Large intestine (tissue), 3 donors: ENCODE data around the gene RBMS2. TPM values are rescaled to one million over a fixed set of nuclear protein-coding genes. Genes with fewer than 3 reads are reported as not detected.
"Not testable (repeated sequence)": the region's sequence is repeated elsewhere in the genome, so short reads cannot be mapped to it uniquely, and the experiment has no call there.

Source experiments
- DNase-seq, 2 donors: peaks; one replicate each; pipeline versions ENCODE4 v3.0.0 to v3.0.0-alpha.2; 2013
- H3K27ac ChIP-seq: one replicate; pipeline ENCODE4 v1.5.1; 2013; ENCODE audit warnings: low read length
- H3K27me3 ChIP-seq: 2 replicates; pipeline ENCODE4 v1.6.1; 2013; ENCODE audit warnings: low read length; ENCODE audit not compliant: control insufficient read depth, insufficient read depth
- H3K36me3 ChIP-seq: 2 replicates; pipeline ENCODE4 v1.6.1; 2013; ENCODE audit warnings: low read length; ENCODE audit not compliant: control insufficient read depth, insufficient read depth
- H3K4me1 ChIP-seq: one replicate; pipeline ENCODE4 v1.6.1; 2013; ENCODE audit warnings: low read length; ENCODE audit not compliant: control insufficient read depth, insufficient read depth
- H3K4me3 ChIP-seq: one replicate; pipeline ENCODE4 v1.5.1; 2013; ENCODE audit warnings: low read length
- H3K9me3 ChIP-seq: one replicate; pipeline ENCODE4 v1.6.1; 2013; ENCODE audit warnings: mild to moderate bottlenecking, low read depth, low read length, moderate library complexity; ENCODE audit not compliant: control insufficient read depth
- WGBS: methylation state at CpG from one replicate; pipeline ENCODE4 v1.1.5; 2013; ENCODE audit warnings: low lambda C conversion rate; ENCODE audit not compliant: insufficient coverage; 5-methylcytosine and 5-hydroxymethylcytosine counted together
- polyA plus RNA-seq: library from polyadenylated mRNA; unstranded; fragments of 120-200 nt; gene quantifications from one replicate; pipeline ENCODE4 v1.2.1, GENCODE V29; 2013

RBMS2 gene
- polyA plus RNA-seq, 1 donor = 22.5 TPM

DNA sequence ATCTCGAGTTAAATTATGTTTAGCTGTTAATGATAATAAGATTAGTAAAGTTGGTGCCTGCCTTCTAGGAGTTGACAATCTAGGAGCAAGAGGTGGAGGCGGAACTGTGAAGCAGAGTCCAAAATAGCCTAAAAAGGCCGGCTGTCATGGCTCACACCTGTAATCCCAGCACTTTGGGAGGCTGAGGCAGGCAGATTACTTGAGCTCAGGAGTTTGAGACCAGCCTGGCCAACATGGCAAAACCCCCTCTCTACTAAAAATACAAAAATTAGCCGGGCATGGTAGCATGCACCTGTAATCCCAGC is 7.7 kb upstream of the RBMS2 start:
- not testable (repeated sequence) for H3K27ac ChIP-seq, H3K4me3 ChIP-seq, H3K9me3 ChIP-seq, H3K36me3 ChIP-seq, H3K27me3 ChIP-seq, DNase-seq, H3K4me1 ChIP-seq
- WGBS = no CpG with 5 or more reads among the region's 4 CpGs

DNA sequence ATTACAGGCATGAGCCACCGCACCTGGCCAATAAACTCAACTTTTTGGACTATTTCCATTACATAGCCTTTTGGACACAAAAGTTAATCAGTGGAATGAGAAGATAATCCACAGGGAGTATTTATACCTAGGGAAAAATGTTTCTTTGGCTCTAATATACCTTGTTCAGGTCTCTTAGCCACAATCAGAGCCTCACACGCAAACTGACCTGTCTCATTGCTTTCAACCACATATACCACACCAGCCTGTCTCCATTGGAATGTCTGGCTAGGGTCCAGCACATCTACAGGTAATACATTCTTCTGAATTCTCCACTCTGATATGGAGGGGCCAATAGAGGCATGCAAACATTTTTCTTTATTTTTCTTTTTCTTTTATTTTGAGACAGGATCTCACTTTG is 3.8 kb upstream of the RBMS2 start:
- no peak for DNase-seq
- Histone ChIP-seq H3K9me3 (no peaks in the 10 kb centered on the region), H3K27ac (no peak overlapping the region), H3K27me3 (no peaks in the 10 kb centered on the region), H3K36me3 (no peaks in the 10 kb centered on the region), H3K4me3 (no peak overlapping the region), H3K4me1 (peaks cover 5% of the 10 kb centered on the region)
- no CpG with 5 or more reads among the region's 2 CpGs for WGBS

DNA sequence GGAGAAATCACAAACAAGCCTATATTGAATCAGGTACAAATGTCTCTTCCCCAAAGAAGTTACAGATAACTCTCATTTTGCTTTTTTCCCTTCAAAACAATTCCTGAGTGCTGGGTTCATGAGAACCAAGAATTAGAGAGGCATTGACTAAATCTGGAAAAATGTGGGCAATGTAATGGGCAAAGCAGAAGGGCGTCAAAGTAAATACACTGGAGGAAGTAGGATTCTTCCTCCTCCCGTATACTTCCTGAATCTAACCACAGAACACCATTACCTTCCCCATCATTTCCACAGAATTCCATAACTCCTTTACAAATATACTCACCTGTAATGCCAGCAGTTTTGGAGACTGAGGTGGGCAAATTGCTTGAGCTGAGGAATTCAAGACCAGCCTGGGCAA is 3.0 kb upstream of the RBMS2 start:
- Histone ChIP-seq H3K4me1 (peaks cover 10% of the 10 kb centered on the region), H3K27me3 (no peaks in the 10 kb centered on the region), H3K9me3 (no peaks in the 10 kb centered on the region), H3K36me3 (no peaks in the 10 kb centered on the region), H3K4me3 (no peak overlapping the region), H3K27ac (no peak overlapping the region)
- DNase-seq = no peak
- WGBS = no CpG with 5 or more reads among the region's 2 CpGs

DNA sequence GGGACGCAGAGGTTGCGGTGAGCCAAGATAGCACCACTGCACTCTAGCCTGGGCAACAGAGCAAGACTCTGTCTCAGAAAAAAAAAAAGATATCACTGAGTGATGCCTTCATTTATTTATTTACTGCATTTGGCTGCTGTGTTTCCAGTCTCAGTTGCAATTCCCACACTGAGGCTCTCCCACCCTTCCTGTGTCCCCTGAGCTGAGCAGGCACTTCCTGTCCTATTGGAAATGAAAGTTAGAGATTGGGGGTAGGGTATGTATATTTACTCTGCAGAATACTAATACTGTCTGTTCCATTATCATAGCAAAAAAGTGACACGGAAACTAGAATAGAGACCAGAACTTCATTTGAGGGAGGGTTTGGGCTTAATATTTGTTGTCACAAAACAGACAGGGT is 1.6 kb upstream of the RBMS2 start:
- Histone ChIP-seq H3K4me1 (peaks cover 10% of the 10 kb centered on the region), H3K9me3 (no peaks in the 10 kb centered on the region), H3K4me3 (no peak overlapping the region), H3K36me3 (no peaks in the 10 kb centered on the region), H3K27ac (peak overlapping the region; percentile 92), H3K27me3 (no peaks in the 10 kb centered on the region)
- WGBS = no CpG with 5 or more reads among the region's 3 CpGs
- peak in 1 of 2 donors; percentile 16 for DNase-seq

DNA sequence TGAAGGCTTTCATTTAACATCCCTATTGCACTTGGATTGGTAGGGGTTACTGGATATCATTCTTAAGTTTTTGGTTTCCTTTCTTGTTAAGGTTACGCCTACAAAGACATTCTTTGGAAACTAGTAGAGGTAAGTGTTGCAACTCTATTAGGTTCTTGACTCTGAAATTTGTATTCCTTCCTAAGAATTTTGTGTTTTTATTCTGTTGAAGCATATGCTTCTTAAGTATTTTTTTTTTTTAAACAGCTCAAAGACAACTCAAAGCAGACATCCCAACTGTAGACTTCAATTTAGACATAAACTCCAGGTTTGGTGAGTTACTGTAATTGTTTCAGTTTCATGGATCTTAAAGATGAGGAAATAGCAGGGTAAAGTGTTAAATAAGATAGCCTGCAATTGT is 1.1 kb upstream of the RBMS2 start:
- Histone ChIP-seq H3K4me1 (peaks cover 10% of the 10 kb centered on the region), H3K27me3 (no peaks in the 10 kb centered on the region), H3K4me3 (no peak overlapping the region), H3K27ac (peak overlapping the region; percentile 92), H3K9me3 (no peaks in the 10 kb centered on the region), H3K36me3 (peaks cover 4% of the 10 kb centered on the region)
- WGBS = 100% methylated on average over 1 of the region's 1 CpG
- peak in 1 of 2 donors; percentile 9 for DNase-seq

DNA sequence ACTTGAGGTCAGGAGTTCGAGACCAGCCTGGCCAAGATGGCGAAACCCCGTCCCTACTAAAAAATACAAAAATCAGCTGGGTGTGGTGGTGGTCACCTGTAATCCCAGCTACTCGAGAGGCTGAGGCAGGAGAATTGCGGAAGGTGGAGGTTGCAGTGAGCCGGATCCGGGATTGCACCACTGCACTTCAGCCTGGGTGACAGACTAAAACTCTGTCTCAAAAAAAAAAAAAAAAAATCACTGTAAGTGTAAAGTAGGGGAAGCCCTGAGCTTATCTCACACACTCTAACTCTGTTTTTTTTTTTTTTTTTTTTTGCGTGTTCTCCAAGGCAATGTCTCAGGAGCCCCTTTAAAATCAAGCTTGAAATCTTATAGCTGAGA is 421 bp upstream of the RBMS2 start:
- Histone ChIP-seq H3K27me3 (no peaks in the 10 kb centered on the region), H3K4me3 (peak overlapping the region; percentile 63), H3K9me3 (no peaks in the 10 kb centered on the region), H3K27ac (peak overlapping the region; percentile 92), H3K36me3 (peaks cover 4% of the 10 kb centered on the region), H3K4me1 (peaks cover 10% of the 10 kb centered on the region)
- peak in 1 of 2 donors; percentile 5 for DNase-seq
- WGBS = no CpG with 5 or more reads among the region's 8 CpGs

DNA sequence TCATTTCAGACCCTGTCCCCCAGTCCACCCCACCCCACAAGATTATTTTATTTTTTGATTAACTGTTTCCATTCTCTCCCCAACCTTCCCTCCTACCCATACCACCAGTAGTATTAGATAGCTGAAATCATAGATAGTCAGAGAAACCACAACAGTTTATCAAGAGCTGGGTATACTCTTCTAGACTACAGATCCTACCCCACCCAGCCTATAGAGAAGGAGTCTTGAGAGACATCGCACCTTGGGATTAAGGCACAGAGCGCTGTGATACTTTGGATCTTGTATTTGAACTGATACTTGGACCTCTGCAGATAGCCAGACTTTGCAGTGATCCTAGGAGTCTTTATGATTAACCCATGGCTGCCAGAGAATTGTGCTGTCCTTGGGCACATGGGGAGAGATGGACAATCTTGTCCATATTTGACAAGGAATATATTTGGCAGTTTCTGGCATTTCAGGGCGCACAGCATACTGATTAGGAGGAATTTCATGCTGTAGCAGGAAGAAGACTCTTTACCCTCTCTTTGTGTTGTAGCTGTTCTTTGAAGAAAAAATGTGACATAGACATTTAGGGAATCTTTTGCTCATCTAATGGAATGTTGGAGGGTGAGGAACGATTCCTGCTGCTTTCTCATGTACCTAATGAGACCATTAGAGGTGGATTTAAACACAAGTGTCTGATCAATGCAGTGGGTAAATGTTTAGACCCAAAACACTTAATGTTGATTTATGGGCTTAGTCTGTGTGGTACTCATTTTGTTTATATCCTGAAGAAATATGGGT is 982 bp downstream of the RBMS2 start:
- Histone ChIP-seq H3K36me3 (peaks cover 4% of the 10 kb centered on the region), H3K4me1 (peaks cover 15% of the 10 kb centered on the region), H3K4me3 (peak overlapping the region; percentile 63), H3K27ac (peak overlapping the region; percentile 92), H3K9me3 (no peaks in the 10 kb centered on the region), H3K27me3 (no peaks in the 10 kb centered on the region)
- DNase-seq = peak; percentile 45 to 70
- WGBS = no CpG with 5 or more reads among the region's 4 CpGs

DNA sequence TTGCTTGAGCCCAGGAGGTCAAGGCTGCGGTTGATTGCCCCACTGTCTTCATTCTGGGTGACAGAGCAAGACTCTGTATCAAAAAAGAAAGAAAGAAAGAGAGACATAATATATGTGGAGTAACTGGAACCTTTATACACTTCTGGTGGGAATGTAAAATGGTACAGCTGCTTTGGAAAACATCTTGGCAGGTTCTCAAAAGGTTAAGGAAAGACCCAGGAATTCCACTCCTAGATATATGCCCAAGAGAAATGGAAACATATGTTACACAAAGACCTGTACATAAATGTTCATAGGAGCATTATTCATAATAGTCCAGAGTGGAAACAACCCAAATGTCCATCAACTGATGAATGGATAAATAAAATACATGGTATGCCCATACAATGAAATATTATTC is 7.2 kb downstream of the RBMS2 start:
- no peak overlapping the region for H3K27ac ChIP-seq
- H3K27me3 ChIP-seq = no peaks in the 10 kb centered on the region
- H3K4me1 ChIP-seq = peaks cover 10% of the 10 kb centered on the region
- 100% methylated on average over 1 of the region's 1 CpG for WGBS
- DNase-seq = no peak
- no peak overlapping the region for H3K4me3 ChIP-seq
- no peaks in the 10 kb centered on the region for H3K9me3 ChIP-seq
- H3K36me3 ChIP-seq = peaks cover 4% of the 10 kb centered on the region

DNA sequence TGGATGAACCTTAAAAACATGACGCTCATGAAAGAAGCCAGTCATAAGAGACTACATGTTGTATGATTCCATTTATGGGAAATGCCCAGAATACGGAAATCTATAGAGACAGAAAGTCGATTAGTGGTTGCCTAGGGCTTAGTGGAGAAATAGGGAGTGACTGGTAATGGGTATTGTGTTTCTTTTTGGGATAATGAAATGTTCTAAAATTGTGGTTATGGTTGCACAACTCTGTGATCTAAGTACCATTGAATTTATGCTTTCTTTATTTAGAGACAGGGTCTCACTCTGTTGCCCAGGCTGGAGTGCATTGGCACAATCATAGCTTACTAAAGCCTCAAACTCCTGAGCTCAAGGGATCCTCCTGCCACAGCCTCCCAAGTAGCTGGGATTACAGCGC is 8.0 kb downstream of the RBMS2 start:
- no peak for DNase-seq
- Histone ChIP-seq H3K4me3 (no peak overlapping the region), H3K9me3 (no peaks in the 10 kb centered on the region), H3K4me1 (peaks cover 10% of the 10 kb centered on the region), H3K27ac (no peak overlapping the region), H3K27me3 (no peaks in the 10 kb centered on the region), H3K36me3 (peaks cover 4% of the 10 kb centered on the region)
- WGBS = 100% methylated on average over 1 of the region's 4 CpGs

DNA sequence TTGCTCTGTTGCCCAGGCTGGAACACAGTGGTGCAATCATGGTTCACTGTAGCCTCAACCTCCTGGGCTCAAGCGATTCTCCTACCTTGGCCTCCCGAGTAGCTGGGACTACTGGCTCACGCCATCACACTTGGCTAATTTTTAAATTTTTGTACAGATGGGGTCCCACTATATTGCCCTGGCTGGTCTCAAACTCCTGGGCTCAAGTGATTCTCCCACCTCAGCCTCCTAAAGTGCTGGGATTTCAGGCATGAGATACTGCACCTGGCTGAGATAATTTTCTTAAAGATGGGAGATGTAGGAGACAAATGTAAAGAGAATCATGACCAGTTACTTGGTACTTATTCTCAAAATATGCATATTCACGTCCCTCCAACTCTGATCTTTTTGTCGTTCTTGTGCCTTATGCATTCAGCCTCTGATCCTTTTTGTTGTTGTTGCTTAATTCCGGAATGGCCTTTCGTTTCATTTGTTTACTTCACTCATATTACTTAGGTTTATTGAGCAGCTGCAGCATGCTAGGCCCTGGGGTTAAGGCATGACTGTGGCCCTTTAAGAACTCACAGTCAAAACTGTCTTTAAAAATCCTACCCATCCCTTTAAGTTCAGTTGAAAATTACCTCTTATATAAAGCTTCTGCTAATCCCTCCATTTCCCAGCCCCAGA is 8.9 kb downstream of the RBMS2 start:
- DNase-seq = no peak
- Histone ChIP-seq H3K27ac (no peak overlapping the region), H3K9me3 (no peaks in the 10 kb centered on the region), H3K36me3 (peaks cover under 1% of the 10 kb centered on the region), H3K4me3 (no peak overlapping the region), H3K4me1 (peaks cover 10% of the 10 kb centered on the region), H3K27me3 (no peaks in the 10 kb centered on the region)
- 100% methylated on average over 2 of the region's 7 CpGs for WGBS

DNA sequence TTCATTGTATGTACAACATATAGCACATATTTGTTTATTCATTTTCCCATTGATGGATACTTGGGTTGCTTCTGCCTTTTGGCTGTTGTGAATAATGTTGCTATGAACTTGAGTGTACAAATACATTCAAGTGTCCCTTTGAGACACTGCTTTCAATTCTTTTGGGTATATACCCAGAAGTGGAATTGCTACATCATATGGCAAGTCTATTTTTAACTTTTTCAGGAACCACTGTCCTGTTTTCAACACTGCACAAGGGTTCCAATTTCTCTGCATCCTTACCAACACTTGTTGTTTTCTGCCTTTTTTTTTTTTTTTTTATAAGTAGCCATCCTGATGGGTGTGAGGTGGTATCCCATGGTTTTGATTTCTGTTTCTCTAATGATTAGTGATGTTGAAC is 15.9 kb downstream of the RBMS2 start:
- no peaks in the 10 kb centered on the region for H3K4me1 ChIP-seq
- H3K36me3 ChIP-seq = peaks cover 4% of the 10 kb centered on the region
- H3K27me3 ChIP-seq = no peaks in the 10 kb centered on the region
- no peak overlapping the region for H3K27ac ChIP-seq
- no peaks in the 10 kb centered on the region for H3K9me3 ChIP-seq
- DNase-seq = no peak
- no peak overlapping the region for H3K4me3 ChIP-seq
